ENCODE results near the gene SRD5A1. TPM values are rescaled to one million over a fixed set of nuclear protein-coding genes. Genes with fewer than 3 reads are reported as not detected.

Gene SRD5A1
- total and polyA plus RNA-seq, 8 donors, result 3.0 to 8.2 (median 6.5) TPM

DNA sequence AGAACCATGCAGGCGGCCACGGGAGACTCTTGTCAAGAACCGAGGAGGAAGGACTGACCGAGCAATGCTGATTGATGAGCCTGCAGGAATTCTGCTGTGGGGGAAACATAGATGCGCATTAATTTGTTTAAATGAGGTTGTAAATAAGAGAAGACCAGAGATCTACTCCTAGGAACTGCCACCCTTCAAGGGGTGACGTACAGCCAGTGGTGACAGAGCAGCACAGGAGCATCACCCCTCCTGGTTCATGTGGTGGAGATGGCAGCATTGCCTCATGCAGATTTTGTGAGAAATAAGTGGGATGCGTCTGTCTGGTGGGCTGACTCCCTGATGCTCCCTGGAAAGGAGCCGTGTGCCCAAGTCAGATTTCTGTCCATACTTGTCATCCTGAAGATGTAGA is 22.2 kb downstream of the SRD5A1 start:
- Histone ChIP-seq H3K4me1 (no peaks in the 10 kb centered on the region), H3K9me3 (no peaks in the 10 kb centered on the region), H3K36me3 (peaks cover 0 to 4% (median 0%) of the 10 kb centered on the region in 3 donors), H3K4me3 (no peak overlapping the region), H3K27me3 (no peaks in the 10 kb centered on the region), H3K27ac (no peak overlapping the region)
- FAIRE-seq, result no peak
- 95 to 99% methylated on average over 8 of the region's 8 CpGs for WGBS, 2 donors
- intact Hi-C loops (cut with DNase I), result no loop called here
- TF ChIP-seq, protein P1, sequence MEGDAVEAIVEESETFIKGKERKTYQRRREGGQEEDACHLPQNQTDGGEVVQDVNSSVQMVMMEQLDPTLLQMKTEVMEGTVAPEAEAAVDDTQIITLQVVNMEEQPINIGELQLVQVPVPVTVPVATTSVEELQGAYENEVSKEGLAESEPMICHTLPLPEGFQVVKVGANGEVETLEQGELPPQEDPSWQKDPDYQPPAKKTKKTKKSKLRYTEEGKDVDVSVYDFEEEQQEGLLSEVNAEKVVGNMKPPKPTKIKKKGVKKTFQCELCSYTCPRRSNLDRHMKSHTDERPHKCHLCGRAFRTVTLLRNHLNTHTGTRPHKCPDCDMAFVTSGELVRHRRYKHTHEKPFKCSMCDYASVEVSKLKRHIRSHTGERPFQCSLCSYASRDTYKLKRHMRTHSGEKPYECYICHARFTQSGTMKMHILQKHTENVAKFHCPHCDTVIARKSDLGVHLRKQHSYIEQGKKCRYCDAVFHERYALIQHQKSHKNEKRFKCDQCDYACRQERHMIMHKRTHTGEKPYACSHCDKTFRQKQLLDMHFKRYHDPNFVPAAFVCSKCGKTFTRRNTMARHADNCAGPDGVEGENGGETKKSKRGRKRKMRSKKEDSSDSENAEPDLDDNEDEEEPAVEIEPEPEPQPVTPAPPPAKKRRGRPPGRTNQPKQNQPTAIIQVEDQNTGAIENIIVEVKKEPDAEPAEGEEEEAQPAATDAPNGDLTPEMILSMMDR (IDR thresholded peaks at IDR 0.05), result no peak
- DNase-seq, result no peak
- ATAC-seq, result no peak

DNA sequence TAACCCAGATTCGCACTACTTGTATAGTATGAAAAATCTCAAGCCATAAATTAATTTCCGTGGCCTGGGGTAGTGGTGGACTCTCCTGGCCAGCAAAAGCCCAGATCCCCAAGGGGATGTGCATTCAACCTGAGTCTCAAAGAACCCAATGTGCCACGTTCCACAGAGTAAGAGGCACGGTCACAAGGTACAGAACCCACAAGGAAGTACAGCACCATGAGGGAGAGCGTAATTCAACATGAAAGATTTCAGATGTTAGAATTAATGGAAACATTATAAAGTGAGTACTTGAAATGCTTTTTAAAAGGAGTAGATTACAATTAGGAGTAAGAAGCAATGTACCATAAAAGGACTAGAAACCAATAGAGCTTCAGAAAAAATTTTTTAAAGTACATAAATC is 23.4 kb downstream of the SRD5A1 start:
- Histone ChIP-seq H3K9me3 (no peaks in the 10 kb centered on the region), H3K36me3 (peaks cover 0 to 4% (median 0%) of the 10 kb centered on the region in 3 donors), H3K27me3 (no peaks in the 10 kb centered on the region), H3K27ac (no peak overlapping the region), H3K4me1 (no peaks in the 10 kb centered on the region), H3K4me3 (no peak overlapping the region)
- 98% methylated on average over 5 of the region's 5 CpGs for WGBS, 2 donors
- intact Hi-C loops (cut with DNase I), result no loop called here
- TF ChIP-seq, protein P1 (IDR thresholded peaks at IDR 0.05), result no peak
- ATAC-seq (no peak), FAIRE-seq (no peak), DNase-seq (no peak)

DNA sequence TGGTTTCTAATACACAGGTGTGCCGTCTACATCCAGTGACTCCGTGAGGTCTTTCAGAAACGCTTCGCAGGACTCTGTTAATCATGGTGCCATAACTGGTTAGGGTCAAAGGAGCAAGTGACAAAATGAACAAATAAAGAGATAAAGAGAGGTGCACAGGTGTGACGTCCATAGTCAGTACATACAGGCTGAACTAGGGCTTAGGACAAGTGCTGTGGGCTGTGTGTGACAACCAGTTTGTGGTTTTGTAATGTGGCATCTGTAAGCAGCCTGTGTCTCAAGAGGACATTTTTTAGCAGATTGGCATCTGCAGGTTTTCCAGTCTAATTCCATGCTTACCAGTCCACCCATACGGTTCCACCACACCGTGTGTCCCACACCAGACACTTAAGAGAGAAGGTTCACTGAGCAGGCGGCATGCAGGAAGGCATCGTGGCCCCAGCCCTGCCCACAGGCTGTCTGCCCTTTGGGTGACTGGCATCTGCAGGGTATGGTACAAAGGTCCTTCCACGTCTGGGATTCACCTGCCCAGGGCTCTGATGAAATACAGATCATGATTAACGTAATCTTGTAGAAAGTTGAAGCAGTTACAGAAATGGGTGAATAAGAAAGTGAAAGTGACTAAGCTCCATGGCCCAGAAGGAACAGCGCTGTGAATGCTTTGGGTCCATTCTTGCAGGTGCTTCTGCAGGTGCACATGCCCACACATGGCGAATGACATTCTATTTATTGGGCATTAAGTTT is 26.9 kb downstream of the SRD5A1 start:
- peaks cover 0 to 4% (median 0%) of the 10 kb centered on the region in 3 donors for H3K36me3 ChIP-seq
- no peaks in the 10 kb centered on the region for H3K27me3 ChIP-seq
- H3K4me3 ChIP-seq, result no peak overlapping the region
- DNase-seq (no peak), ATAC-seq (no peak), FAIRE-seq (no peak)
- no peaks in the 10 kb centered on the region for H3K4me1 ChIP-seq
- no peak overlapping the region for H3K27ac ChIP-seq
- 89 to 91% methylated on average over 13 of the region's 13 CpGs for WGBS, 2 donors
- TF ChIP-seq, protein P1 (IDR thresholded peaks at IDR 0.05), result no peak
- no peaks in the 10 kb centered on the region for H3K9me3 ChIP-seq
- intact Hi-C loops (cut with DNase I), result no loop called here

DNA sequence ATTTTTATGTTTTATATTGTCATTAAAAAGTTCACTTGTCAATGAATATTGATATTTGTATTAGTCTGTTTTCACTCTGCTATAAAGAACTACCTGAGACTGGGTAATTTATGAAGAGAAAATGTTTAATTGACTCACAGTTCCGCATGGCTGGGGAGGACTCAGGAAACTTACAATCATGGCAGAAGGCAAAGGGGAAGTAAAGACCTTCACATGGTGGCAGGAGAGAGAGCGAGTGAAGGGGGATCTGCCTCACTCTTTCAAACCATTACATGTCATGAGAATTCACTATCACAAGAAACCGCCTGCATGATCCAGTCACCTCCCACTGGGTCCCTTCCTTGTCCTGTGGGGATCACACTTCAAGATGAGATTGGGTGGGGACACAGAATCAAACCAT is 27.4 kb downstream of the SRD5A1 start:
- intact Hi-C loops (cut with DNase I), result no loop called here
- FAIRE-seq (no peak), ATAC-seq (no peak), DNase-seq (no peak)
- Histone ChIP-seq H3K27ac (no peak overlapping the region), H3K9me3 (no peaks in the 10 kb centered on the region), H3K27me3 (no peaks in the 10 kb centered on the region), H3K36me3 (peaks cover 0 to 4% (median 0%) of the 10 kb centered on the region in 3 donors), H3K4me3 (no peak overlapping the region), H3K4me1 (no peaks in the 10 kb centered on the region)
- TF ChIP-seq, protein P1 (IDR thresholded peaks at IDR 0.05), result no peak
- 97 to 98% methylated on average over 3 of the region's 3 CpGs for WGBS, 2 donors

DNA sequence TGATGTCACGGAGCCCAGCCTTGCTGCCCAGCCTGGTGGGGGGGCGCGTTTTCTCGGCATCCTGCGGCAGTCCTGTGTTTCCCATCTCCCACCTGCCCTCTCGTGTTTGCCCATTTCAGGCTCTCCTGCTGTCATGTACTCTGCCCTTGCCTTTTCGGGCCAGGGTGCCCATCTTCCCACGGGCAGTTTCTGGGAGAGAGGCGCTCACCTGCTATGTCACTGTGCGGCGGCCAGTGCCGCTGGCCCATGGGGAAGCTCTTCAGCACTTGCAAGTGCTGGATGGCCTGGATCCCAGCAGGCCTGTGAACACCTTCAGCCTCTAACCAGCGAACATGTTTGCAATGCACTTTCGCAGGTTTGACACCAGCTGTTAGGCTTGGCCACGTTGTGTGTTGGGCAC is 33.5 kb downstream of the SRD5A1 start:
- TF ChIP-seq, protein P1 (IDR thresholded peaks at IDR 0.05), result no peak

More for the DNA sequence above, 33.5 kb downstream of the SRD5A1 start:
- 86 to 98% methylated on average over 15 of the region's 15 CpGs for WGBS, 2 donors
- no peak for ATAC-seq
- Histone ChIP-seq H3K27me3 (no peaks in the 10 kb centered on the region), H3K9me3 (no peaks in the 10 kb centered on the region), H3K4me1 (no peaks in the 10 kb centered on the region), H3K36me3 (no peaks in the 10 kb centered on the region), H3K27ac (no peak overlapping the region), H3K4me3 (no peak overlapping the region)
- DNase-seq, result no peak
- intact Hi-C loops (cut with DNase I), result no loop called here
- no peak for FAIRE-seq

All from pancreas (tissue), 10 donors.